ENCODE measurements around the gene SYT7.
"Not testable (repeated sequence)": the region's sequence is repeated elsewhere in the genome, so short reads cannot be mapped to it uniquely, and the experiment has no call there.

The SYT7 gene, protein sequence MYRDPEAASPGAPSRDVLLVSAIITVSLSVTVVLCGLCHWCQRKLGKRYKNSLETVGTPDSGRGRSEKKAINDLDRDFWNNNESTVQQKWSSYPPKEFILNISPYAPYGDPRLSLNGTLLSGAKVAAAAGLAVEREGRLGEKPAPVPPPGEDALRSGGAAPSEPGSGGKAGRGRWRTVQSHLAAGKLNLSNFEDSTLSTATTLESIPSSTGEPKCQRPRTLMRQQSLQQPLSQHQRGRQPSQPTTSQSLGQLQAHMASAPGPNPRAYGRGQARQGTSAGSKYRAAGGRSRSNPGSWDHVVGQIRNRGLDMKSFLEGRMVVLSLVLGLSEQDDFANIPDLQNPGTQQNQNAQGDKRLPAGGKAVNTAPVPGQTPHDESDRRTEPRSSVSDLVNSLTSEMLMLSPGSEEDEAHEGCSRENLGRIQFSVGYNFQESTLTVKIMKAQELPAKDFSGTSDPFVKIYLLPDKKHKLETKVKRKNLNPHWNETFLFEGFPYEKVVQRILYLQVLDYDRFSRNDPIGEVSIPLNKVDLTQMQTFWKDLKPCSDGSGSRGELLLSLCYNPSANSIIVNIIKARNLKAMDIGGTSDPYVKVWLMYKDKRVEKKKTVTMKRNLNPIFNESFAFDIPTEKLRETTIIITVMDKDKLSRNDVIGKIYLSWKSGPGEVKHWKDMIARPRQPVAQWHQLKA

DNA sequence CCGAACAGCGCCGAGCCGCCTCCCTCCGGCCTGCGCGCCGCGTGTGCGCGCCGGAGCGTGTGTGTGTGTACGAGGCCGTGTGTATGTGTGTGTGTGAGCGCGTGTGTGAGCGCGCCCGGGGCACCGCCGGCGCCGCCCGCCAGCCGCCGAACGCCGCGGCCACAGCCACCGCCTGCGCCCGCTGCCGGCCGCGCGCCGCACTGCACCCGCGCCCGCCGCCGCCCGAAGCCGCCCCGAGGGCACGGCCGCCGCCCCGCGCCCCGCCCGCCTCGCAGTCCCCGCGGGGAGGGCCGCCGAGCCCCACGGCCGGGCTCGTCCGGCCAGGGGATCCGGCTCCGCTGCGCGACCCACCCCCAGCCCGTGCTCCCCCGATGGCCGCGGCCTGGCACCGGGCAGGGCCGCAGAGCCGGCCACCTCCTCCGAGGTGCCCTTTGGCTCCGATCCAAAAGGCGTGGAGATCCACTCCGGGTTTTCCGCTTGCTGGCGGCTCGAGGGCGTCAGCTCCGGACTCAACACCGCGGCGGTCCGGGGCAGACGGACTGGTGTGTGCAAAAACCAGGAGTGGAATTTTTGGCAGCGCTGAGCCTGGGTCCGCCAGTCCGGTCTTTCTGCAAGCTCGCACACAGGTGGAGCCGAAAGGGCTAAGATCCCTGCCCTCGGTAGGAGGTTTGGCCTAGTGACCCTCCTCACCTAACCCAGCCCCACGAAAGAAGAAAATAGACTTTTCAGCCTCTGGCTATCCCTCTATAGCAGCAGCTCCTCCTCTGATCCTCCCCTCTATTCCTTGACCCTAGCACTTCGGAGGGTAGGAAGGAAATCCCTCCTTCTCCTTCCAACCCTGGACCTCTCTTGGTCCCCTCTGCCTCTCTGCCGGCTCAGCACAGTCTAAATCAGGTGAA lies at the start of gene SYT7:
TSS of gene SYT7 (minus strand) at position 47 of the 899 bp plus-strand sequence. CDS start 256 bp downstream, outside the sequence.
- DNase-seq = peak; percentile 100

DNA sequence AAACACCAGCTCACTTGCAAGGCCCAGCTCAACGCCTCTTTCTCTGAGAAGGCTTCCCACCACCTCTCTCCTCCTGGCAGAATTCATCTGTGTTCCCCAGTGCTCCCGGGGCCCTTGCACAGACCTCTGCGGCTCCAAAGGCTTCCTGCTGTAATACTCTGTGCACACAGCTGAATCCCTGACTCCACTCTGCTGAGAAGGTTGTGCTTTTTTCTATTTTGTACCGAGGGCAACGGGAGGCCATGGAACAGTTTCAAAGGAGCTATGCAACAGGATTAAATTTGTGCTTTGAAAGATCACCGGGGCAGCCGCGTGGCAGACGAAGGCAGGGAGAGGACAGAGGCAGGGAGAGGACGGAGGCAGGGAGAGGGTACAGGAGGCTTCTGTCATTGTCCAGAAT lies 49.2 kb upstream of the SYT7 start:
- DNase-seq = no peak

DNA sequence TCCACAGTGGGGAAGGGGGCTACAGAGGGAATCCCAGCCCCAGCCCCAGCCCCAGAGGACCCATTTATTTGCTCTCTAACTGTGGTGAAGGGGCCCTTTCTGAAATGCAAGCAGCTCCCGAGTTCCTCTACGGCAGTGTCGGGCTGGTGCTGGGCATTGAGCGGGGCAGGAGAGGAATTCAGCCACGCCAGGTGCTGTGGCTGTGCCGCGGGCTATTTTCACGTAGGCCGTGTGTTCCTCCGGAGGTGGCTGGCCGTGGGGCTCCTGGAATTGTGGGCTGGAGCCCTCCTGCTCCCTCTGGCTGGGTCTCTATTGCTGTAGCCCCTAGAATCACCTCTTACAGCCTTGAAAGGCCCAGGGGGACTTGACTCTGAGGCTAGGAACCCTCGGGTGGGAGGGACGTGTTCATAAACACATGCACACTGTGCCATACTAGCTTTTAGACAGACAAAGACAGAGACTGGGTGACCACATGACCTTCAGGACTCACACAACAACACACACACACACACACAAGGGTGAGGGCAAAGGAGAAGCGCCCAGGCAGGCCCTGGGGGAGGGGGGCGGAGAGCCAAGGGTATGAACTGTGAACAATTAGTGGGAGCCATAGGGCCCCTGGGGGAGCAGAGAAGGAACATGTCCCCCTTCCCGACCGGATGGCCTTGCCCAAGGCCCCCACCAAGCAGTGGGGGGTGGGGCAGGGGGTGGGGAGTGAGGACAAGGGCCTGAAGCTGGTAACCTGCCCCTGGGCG lies 48.4 kb upstream of the SYT7 start:
- DNase-seq = no peak

DNA sequence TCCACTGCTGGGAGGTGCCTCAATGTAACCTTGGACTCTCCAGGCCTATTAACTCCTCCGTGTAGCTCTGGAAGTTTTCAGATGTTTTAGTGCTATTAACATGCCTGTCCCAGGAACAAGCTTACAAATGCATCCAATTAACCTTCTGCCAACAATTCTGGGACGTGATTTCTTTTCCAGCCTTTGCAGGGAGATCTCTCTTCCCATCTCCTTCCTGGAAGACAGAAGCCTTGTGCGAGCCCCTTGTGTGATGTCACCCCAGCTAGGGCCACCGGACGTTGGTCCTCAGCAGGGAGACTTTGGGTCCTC lies 47.7 kb upstream of the SYT7 start:
- no peak for DNase-seq

DNA sequence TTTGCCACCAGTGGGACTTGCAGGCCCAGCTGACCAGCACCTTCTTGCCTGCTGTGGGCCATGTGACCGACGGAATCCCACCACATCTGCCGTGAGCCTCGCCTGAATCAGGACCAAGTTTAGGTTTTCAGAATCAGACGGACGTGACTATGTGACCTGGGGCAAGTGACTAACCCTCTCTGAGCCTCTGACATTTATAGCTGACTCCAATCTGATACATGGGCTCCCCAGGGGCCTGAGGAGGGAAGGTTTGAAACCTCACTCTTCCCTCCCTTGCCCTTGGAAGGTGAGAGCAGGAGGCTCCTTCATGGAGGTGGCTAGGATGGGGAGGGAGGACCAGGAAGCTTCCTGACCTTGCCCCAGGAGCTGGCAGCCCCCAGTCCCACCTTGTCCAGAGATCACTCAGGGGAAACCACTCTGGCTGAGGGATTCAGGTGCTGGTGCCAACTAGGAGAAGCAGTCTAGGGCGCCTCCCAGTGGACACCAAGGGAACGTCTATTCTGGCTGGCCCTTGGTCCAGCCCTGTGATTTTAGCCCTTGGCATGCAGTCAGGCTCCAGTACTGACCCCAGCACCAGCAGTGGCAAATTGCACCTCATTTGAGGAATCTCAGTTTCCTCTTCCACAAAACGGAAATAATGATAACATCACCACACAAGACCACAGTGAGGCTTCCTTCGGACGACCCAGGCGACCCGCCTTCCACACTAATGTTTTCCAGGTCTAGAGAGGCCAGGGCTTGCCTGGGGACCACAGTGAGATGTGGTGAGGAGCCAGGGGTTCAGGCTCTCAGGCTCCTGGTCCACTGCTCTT lies 47.2 kb upstream of the SYT7 start:
- DNase-seq = peak; percentile 77

DNA sequence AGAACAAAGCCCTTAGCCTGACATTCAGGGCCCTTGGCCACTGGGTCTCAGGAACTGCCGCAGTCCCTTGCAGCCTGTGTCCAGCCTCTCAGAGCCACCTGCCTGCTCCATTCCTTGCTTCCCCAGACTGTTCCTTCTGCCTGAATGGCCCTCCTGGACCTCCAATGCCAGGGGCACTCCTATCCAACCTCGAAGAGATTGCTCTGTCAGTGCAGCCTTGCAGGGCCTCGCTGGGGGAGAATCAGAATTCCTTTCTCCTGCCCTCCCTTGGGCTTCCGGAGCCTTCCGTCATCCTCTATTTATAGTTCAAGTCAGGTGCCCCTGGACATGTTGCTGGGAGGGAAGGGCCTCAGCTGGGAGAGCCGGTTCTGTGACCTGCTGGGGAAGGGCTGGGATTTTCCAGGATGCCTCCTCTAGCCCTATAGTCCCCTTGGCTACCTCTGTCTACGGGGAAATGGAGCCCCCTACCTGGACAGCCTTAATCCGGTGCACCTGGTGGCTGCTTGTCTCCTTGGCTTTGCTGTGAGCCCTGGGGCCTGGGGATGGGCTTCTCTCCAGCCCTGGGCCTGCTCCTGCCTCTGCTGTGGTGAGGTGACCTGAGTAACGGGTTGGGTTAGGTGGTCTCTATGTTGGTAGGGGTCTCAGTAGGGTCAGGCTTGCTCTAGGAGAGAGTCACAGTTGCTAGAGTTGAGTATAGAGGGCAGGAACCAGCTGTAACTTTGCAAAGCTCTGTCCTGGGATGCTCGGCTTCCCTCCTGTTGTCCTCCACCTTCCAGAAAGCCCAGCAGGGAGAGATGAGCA lies 45.9 kb upstream of the SYT7 start:
- peak; percentile 6 for DNase-seq

DNA sequence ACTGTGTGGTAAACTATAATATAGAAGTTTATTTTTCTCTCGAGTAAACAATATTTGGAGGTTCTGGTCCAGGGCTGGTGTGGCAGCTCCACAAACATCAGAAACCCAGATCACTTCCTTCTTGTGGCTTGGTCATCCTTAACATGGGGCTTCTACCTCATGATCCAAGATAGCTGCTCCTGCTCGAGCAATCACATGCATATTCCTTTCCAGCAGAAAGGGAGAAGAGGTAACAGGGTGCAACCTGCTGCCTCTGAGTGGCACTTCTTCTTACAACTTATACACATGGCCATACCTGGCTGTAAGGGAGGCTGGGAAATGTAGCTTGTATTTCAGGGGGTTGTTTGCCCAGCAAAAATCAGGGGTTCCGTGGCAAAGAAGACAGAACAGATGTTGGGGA lies 44.6 kb upstream of the SYT7 start:
- DNase-seq = no peak

DNA sequence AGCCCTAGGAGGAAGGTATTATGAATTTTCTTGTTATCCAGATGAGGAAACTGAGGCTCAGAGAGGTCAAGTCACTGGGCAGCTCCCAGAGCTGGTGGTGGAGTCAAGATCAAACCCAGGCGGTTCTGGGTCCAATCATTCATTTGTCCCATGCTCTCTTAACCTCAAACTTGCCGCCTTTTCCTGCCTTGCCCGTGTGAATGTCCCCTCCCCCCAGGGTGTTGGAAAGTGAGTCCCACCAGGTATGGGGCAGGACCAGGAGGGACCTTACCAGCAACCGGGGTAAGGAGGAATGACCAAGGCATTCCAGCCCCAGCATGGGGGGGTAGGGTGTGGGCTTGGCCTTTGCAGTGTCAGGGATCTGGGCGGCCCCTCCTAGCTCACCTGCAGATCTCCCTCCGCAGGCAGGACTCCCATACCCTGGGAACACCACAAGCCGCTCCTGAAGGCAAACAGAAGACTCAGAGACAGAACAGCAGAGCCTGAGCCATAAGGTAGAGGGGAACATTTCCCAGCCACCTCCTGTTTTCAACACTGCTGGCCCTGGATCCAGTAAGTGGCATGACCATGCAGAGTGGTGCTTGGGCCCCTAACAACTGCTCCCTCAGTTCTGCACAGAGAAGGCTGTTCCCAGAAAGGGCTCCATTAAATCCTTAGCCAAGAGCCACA lies 41.2 kb upstream of the SYT7 start:
- no peak for DNase-seq

DNA sequence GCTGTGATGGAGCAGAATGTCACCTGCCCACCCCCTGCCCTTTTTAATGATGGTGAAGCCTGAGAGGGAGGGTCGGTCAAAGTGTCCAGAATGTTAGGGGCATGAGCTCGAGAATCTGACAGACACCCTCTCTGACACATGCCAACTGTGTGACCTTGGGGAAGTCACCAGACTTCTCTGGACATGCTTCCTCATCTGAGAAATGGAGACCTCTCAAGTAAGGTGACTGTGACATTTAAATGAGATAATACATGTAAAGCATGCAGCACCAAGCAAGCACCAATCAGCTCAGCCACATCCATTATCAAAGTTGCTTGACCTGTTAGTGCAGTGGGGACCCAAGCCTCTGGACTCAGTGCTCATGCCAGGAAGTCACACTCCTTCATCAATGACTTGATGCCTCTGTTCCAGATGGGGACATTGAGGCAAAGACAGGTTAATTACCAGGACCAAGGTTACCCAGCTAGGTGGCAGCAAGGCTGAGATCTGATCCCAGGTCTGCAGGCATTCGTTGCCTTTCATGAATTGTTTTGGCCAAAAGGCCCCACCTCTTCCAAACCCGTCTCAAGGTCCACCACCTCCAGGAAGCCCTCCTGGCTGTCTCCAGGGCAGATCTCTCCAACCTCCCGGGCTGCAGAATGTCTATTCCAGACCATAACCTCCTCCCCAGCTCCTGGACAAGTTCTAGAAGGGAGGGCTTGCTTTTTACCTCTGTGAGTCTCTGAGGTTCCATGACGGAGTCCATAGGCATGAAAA lies 38.8 kb upstream of the SYT7 start:
- no peak for DNase-seq

DNA sequence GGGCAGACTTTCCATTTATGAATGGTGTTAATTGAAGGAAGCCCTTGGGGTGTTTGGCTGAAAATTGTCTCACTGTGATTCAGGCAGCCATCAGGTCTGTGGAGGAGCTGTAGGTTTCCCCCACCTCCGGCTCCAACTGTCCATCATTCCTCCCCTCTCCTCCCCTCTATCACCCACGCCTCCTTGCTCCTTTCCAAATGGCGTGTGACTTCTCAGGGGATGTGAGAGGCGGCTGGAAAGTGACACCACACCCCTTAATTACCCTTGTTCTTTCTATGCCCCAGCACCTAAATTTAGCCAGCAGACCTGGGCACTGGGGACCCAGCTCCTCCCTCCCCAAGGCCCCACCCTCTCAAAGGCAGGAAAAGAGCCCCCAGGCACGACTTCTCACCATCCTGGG lies 38.1 kb upstream of the SYT7 start:
- DNase-seq = no peak

DNA sequence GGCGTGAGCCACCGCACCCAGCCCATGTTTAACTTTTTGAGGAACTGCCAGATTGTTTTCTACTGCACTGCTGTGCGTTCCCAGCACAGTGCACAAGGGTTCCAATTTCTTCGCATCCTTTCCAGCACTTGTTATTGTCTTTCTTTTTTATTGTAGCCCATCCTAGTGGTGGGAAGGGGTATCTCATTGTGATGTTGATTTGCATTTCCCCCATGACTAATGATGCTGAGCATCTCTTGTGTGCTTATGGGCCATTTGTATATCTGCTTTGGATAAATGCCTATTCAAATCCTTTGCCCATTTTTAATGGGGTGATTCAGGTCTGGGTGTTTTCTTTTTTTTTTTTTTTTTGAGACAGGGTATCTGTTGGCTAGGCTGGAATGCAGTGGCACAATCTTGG lies 36.6 kb upstream of the SYT7 start:
- DNase-seq = no peak

DNA sequence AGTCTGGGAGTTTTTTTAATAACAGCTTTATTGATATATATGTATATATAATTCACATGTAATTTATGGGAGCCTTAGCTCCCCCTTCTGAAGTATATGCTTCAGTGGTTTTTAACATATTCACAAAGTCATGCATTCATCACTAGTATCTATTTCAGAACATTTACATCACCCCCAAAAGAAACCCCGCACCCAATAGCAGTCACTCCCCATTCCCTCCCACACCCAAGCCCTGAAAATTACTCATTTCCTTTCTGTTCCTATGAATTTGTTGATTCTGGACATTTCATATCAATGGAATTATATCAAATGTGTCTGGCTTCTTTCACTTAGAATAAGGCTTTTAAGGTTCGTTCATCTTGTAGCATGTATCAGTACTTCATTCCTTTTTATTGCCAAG lies 35.6 kb upstream of the SYT7 start:
- DNase-seq = no peak

DNA sequence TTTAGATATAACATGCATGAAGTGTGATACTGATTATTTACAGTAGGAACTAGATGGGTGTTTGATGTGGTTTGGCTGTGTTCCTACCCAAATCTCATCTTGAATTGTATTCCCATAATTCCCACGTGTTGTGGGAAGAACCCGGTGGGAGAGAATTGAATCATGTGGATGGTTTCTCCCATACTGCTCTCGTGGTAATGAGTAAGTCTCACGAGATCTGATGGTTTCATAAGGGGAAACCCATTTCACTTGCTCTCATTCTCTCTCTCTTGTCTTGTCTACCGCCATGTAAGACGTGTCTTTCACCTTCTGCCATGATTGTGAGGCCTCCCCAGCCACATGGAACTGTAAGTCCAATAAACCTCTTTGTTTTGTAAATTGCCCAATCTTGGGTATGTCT lies 33.9 kb upstream of the SYT7 start:
- DNase-seq = not testable (repeated sequence)

DNA sequence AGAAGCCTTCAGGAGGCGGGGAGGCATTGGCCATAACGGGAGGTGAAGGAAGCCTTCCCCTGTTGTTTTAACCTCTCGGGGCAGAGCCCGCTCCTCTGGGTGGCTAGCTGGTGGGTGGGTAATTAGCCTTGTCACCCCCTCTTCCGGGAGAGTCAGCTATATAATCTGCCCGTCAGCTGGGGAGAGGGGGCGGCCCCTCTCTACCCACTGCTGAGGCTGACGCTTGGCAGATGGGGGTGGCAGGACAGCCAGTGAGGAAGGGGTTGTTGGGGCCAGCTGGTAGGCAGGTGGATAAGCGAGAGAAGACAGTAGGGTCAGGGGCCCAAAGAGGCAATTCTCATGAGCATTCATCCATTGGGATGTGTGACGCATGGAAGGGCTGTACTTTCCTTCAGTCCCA lies 33.0 kb upstream of the SYT7 start:
- no peak for DNase-seq

DNA sequence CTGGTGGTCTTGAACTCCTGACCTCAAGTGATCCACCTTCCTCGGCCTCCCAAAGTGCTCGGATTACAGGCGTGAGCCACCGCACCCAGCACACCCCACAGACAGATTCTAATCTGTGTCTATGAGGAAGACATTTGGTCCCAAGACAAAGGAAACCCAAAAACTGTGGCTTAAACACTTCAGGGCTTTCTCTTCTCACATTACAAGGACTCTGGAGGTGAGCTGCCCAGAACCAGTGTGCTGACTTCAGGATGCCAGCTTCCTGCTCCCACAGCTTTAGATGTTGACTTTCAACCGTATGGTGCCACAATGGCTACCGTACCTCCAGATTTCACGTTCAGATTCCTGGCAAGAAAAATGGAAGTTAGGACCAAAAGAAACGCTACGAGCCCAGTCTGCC lies 32.2 kb upstream of the SYT7 start:
- DNase-seq = no peak

DNA sequence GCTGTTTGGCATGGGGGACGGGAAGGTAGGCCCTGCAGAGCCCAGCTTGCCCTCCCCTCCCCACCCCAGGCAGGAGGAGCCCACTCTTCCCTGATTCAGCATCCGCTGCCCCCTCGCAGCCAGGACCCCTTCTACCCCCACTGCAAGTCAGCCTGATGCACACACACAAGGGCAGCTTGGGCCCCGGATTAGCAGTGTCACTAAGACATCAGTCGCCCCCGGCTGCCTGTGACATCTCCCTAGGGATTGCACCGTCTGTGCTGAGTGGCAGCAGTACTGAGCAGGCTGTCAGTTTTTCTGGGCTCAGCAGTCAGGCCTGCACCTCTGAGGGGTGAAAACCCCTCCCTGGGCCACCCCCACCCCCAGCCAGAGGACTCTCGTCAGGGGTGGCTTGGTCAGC lies 30.4 kb upstream of the SYT7 start:
- DNase-seq = no peak

DNA sequence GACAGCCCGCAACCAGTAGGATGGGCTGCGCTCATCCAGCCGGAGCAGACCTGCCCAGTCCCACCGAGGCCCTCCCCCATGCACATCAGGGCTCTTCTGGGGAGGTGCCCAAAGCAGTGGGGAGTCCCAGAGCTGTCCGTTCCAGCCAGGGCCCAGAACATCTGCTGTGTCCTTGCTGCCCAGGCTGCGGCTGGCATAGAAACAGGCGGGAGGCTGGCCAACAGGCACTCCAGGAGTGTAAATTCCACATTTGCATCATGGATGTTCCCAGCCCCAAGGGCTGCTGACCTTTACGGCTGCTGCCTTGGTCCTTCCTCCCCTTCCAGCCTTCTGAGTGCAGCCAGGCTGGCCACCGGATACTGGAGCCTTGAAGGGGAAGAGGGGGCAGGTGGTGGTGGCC lies 30.0 kb upstream of the SYT7 start:
- no peak for DNase-seq

DNA sequence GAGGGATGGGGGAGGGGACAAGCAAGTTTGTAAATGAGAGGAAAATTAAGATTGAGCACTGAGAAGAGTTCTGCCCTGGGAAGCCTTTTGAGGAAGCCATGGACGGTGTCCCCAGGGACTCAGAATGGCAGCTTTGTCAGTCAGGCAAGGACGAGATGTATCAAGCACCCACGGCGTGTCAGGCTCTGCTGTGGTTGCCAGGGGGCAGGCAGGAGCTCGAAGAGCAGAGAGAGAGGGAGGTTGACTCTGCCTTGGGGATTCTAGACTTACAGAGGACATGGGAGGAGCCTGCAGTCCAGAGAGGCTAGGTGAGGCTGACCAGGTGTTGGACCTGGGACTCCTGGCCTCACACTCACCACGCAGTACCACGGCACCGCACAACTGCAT lies 29.1 kb upstream of the SYT7 start:
- peak; percentile 72 for DNase-seq

DNA sequence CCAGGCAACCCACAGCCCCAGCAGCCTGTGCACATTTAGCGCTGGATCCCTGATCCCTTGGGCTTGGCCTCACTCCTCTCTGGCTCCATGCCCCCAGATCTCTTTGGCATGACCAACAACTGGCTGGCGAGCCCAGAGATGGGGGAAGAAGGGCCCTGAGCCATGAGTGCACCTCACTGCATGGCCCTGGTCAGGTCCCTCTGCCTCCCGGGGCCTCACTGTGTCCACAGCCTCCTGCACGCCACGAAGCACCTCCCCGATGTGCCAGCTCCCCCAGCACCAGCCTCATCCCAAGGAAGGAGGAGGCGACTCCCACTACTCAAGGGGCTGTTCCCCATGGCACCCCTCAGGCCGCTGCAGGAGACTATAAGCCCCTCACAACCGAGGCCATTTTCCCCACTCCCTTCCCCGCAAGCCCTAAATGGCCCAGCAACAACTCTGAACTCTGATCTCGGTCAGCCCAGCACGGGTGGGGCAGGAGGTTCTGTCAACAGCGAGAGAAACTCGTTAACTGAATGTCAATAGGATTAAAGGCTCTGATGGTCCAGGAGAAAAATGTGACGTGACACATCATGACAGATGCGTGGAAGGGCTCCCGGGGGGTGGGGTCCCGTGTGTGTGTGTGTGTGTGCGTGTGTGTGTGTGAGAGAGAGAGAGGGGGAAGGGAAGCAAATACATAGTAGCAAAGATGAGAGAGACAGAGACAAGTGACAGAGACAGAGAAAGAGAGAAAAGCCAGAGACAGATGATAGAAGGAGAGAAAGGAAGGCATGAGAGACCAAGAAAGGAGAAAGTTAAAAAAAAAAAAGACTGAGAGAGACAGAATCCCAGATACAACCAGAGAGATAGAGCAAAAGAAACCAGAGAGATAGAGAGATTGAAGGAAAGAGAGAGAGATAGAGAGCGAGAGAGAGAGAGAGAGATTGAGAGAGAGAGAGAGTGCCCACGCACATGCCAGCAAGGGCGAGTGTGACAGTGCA lies 28.4 kb upstream of the SYT7 start:
- no peak for DNase-seq
